A673 (cell line): ENCODE data around the gene FGL2.

Experiments
- CTCF ChIP-seq: fragments of 300-800, 200-600 bp; sonication (generic); conservative IDR thresholded peaks from 2 replicates; pipeline ENCODE4 v1.5.1; 2017; ENCODE audit warnings: low read depth, mild to moderate bottlenecking, antibody characterized with exemption, low read length, moderate library complexity, mixed read lengths
- EZH2 ChIP-seq: fragments of 200-600 bp; sonication (generic); IDR thresholded peaks from 2 replicates; pipeline ENCODE4 v1.6.1; 2017; ENCODE audit warnings: borderline replicate concordance, low read depth, mild to moderate bottlenecking, mixed read lengths, antibody characterized with exemption, low read length; ENCODE audit not compliant: poor library complexity, severe bottlenecking

- no peak for TF ChIP-seq CTCF
- no peak for TF ChIP-seq EZH2
Observed at GRCh38 chr7:77238703-77239136, 39.1 kb upstream of the FGL2 start.
